Esophagus muscularis mucosa (tissue), 4 donors: Measurements from ENCODE around the gene STRADA. TPM values are rescaled to one million over a fixed set of nuclear protein-coding genes. Genes with fewer than 3 reads are reported as not detected.

Experiments
- DNase-seq: peaks from one replicate; pipeline ENCODE4 v3.0.0-alpha.2; 2017; ENCODE audit errors: extremely low spot score
- H3K27ac ChIP-seq, 4 donors: fragments of 200-600 bp; sonication (generic); replicated peaks in 1 of 4; 1 replicate in 3 of 4; 2 replicates in 1 of 4; pipeline ENCODE4 v1.5.1; 2016 to 2019; ENCODE audit warnings: mild to moderate bottlenecking in 1 of 4
- H3K27me3 ChIP-seq, 4 donors: fragments of 200-600 bp; sonication (generic); one replicate each; pipeline versions ENCODE4 v1.5.1 to v1.6.0; 2016 to 2019
- H3K36me3 ChIP-seq, 4 donors: fragments of 200-600 bp; sonication (generic); one replicate each; pipeline ENCODE4 v1.5.1; 2016 to 2019
- H3K4me1 ChIP-seq, 4 donors: fragments of 200-600 bp; sonication (generic); one replicate each; pipeline ENCODE4 v1.5.1; 2016 to 2019
- H3K4me3 ChIP-seq, 4 donors: fragments of 200-600 bp; sonication (generic); 1 replicate in 2 of 4; 2 replicates in 2 of 4; pipeline ENCODE4 v1.5.1; 2016 to 2019; ENCODE audit warnings: mild to moderate bottlenecking in 4 of 4, moderate library complexity in 1 of 4
- H3K9me3 ChIP-seq, 4 donors: fragments of 200-600 bp; sonication (generic); 1 replicate in 3 of 4; 2 replicates in 1 of 4; pipeline ENCODE4 v1.5.1; 2016 to 2019
- CTCF ChIP-seq, 3 experiments: fragments of 200-600 bp in 2 of 3; fragments of 450-650 bp in 1 of 3; sonication (generic) in 2 of 3; IDR thresholded peaks; one replicate each; pipeline ENCODE4 v1.5.1; 2017 to 2019; ENCODE audit warnings: antibody characterized with exemption in 3 of 3, mild to moderate bottlenecking in 2 of 3, moderate library complexity in 1 of 3
- EP300 ChIP-seq: sonication (generic); formaldehyde crosslinking; IDR thresholded peaks from one replicate; pipeline ENCODE4 v1.6.1; 2017; ENCODE audit warnings: antibody characterized with exemption
- POLR2A ChIP-seq: fragments of 450-650 bp; IDR thresholded peaks from one replicate; pipeline ENCODE4 v1.6.1; 2017; ENCODE audit warnings: antibody characterized with exemption, moderate library complexity, mild to moderate bottlenecking, low read depth
- POLR2AphosphoS5 ChIP-seq, 2 donors: sonication (generic); formaldehyde crosslinking; IDR thresholded peaks; one replicate each; pipeline ENCODE4 v1.6.1; 2017; ENCODE audit warnings: antibody characterized with exemption in 2 of 2
- WGBS: methylation state at CpG from one replicate; pipeline ENCODE4 v1.1.5; 2018; 5-methylcytosine and 5-hydroxymethylcytosine counted together
- intact Hi-C: fragments of 100-400 bp; cut with DNase I; formaldehyde crosslinking; loops from one replicate; pipeline ENCODE4 v1.15.1; 2023
- total RNA-seq, 4 donors: library from RNA; depleted of rRNA; stranded (reverse); fragments of >200 nt; gene quantifications; one replicate each; pipeline versions ENCODE4 v1.1.0 to v1.2.1, GENCODE V29; 2016

Gene STRADA
- total RNA-seq, 4 donors from 2014 or later = 18.2 to 20.5 (median 20.1) TPM

- 60% methylated on average over 1 of the region's 1 CpG for WGBS
- Histone ChIP-seq H3K36me3 (peaks cover 28 to 91% (median 62%) of the 10 kb centered on the region in 4 donors), H3K4me1 (peaks cover 0 to 23% (median 10%) of the 10 kb centered on the region in 4 donors), H3K9me3 (no peaks in the 10 kb centered on the region), H3K27ac (no peak overlapping the region), H3K4me3 (no peak overlapping the region), H3K27me3 (no peaks in the 10 kb centered on the region)
- no peak for DNase-seq
- TF ChIP-seq POLR2AphosphoS5 (IDR thresholded peaks at IDR 0.05) = no peak
- TF ChIP-seq CTCF (IDR thresholded peaks at IDR 0.05) = no peak
- TF ChIP-seq POLR2A = no peak
- TF ChIP-seq EP300 = no peak
- intact Hi-C loops = no loop called here
Measured at GRCh38 chr17:63658366-63658765, 83.2 kb downstream of the STRADA start.

- peaks cover 29 to 92% (median 61%) of the 10 kb centered on the region in 4 donors for H3K36me3 ChIP-seq
- H3K4me1 ChIP-seq = peaks cover under 1 to 29% (median 16%) of the 10 kb centered on the region in 4 donors
- intact Hi-C loops = no loop called here
- H3K27ac ChIP-seq = no peak overlapping the region
- DNase-seq = no peak
- no peaks in the 10 kb centered on the region for H3K9me3 ChIP-seq
- no peak overlapping the region for H3K4me3 ChIP-seq
- TF ChIP-seq CTCF (IDR thresholded peaks at IDR 0.05) (no peak), POLR2A (no peak), POLR2AphosphoS5 (IDR thresholded peaks at IDR 0.05) (no peak), EP300 (no peak)
- no peaks in the 10 kb centered on the region for H3K27me3 ChIP-seq
- WGBS = 72% methylated on average over 3 of the region's 3 CpGs
Measured at GRCh38 chr17:63657786-63658185, 83.8 kb downstream of the STRADA start.

GRCh38 chr17:63653050-63653449 lies 88.5 kb downstream of the STRADA start:
- Histone ChIP-seq H3K4me1 (peaks cover 10 to 37% (median 22%) of the 10 kb centered on the region in 4 donors), H3K36me3 (peaks cover 21 to 80% (median 51%) of the 10 kb centered on the region in 4 donors), H3K4me3 (no peak overlapping the region), H3K27me3 (no peaks in the 10 kb centered on the region), H3K27ac (peak overlapping the region in 3 of 4 donors; percentile 2 to 38 (median 36)), H3K9me3 (no peaks in the 10 kb centered on the region)
- TF ChIP-seq CTCF (IDR thresholded peaks at IDR 0.05) = no peak
- intact Hi-C loops = no loop called here
- DNase-seq = no peak
- WGBS = 29% methylated on average over 2 of the region's 2 CpGs

Other genes with a start within 250 kb of the STRADA start
- gene KCNH6, start 218.4 kb downstream of the STRADA start, total RNA-seq = not detected
- 10 to 100 TPM; 24.9 to 45.2 (median 34.2) TPM for gene DCAF7, start 191.3 kb downstream of the STRADA start, total RNA-seq
- gene TACO1, start 140.9 kb downstream of the STRADA start, total RNA-seq = 10 to 100 TPM in 3 of 4 donors, 1 to 10 TPM in 1; 9.4 to 35.0 (median 14.8) TPM
- gene MAP3K3, start 119.4 kb downstream of the STRADA start, total RNA-seq = 100 to 1,000 TPM in 1 of 4 donors, 10 to 100 TPM in 3; 67.7 to 132 (median 86.6) TPM
- 10 to 100 TPM in 2 of 4 donors, 1 to 10 TPM in 2; 3.1 to 14.9 (median 8.0) TPM for gene LIMD2, start 41.7 kb downstream of the STRADA start, total RNA-seq
- 10 to 100 TPM; 47.3 to 60.7 (median 56.2) TPM for gene CCDC47, start 31.8 kb upstream of the STRADA start, total RNA-seq
- 10 to 100 TPM; 80.4 to 93.9 (median 84.3) TPM for gene DDX42, start 32.4 kb upstream of the STRADA start, total RNA-seq
- 100 to 1,000 TPM in 1 of 4 donors, 10 to 100 TPM in 3; 71.2 to 117 (median 92.1) TPM for gene PSMC5, start 85.6 kb upstream of the STRADA start, total RNA-seq
- gene FTSJ3, start 85.9 kb upstream of the STRADA start, total RNA-seq = 10 to 100 TPM; 46.8 to 72.4 (median 56.2) TPM
- 100 to 1,000 TPM; 112 to 136 (median 127) TPM for gene SMARCD2, start 100.9 kb upstream of the STRADA start, total RNA-seq
- not detected for gene CSH2, start 131.9 kb upstream of the STRADA start, total RNA-seq
- not detected for gene GH2, start 140.1 kb upstream of the STRADA start, total RNA-seq
- gene CSH1, start 154.8 kb upstream of the STRADA start, total RNA-seq = not detected
- gene CSHL1, start 169.5 kb upstream of the STRADA start, total RNA-seq = not detected
- gene GH1, start 177.0 kb upstream of the STRADA start, total RNA-seq = not detected
- gene CD79B, start 190.5 kb upstream of the STRADA start, total RNA-seq = 1 to 10 TPM; 2.1 to 6.1 (median 5.8) TPM
- gene SCN4A, start 231.1 kb upstream of the STRADA start, total RNA-seq = under 1 TPM; under 0.01 to 0.71 (median 0.20) TPM